T-helper 1 cell treated with Interleukin-12 subunit alpha and Interleukin-12 subunit beta and Interleukin-4 antibody, amounts not matched to agents 30 ng/mL and 1 ng/mL, for 36 hours (primary cell): ENCODE measurements around the gene CCDC47. TPM values are rescaled to one million over a fixed set of nuclear protein-coding genes. Genes with fewer than 3 reads are reported as not detected.

ENCODE experiments used
- intact Hi-C: fragments of 100-400 bp; cut with micrococcal nuclease; formaldehyde crosslinking; loops from one replicate; pipeline ENCODE4 v1.15.1; 2024
- total RNA-seq: library from RNA; stranded (reverse); gene quantifications from 2 replicates; pipeline ENCODE4 v1.2.3, GENCODE V29; 2022

The CCDC47 gene
- total RNA-seq, 1 donor from 2014 or later = 71.2 TPM

- intact Hi-C loops = no loop called here
Observed at GRCh38 chr17:63786117-63786516, 12.7 kb upstream of the CCDC47 start.

GRCh38 chr17:63785556-63785955 is 12.2 kb upstream of the CCDC47 start:
- intact Hi-C loops = no loop called here

- intact Hi-C loops = no loop called here
Observed at GRCh38 chr17:63783522-63783921, 10.1 kb upstream of the CCDC47 start.

- intact Hi-C loops = no loop called here
Observed at GRCh38 chr17:63780928-63781327, 7.5 kb upstream of the CCDC47 start.

GRCh38 chr17:63780507-63780906 is 7.1 kb upstream of the CCDC47 start:
- intact Hi-C loops = no loop called here

GRCh38 chr17:63775420-63775819 is 2.0 kb upstream of the CCDC47 start:
- intact Hi-C loops = no loop called here

GRCh38 chr17:63774969-63775265 is 1.5 kb upstream of the CCDC47 start:
- intact Hi-C loops = loop anchor here (1.0 to 5.0 kb wide), 2 partner anchors 357 to 488 kb away; partner anchors contain the start of genes ERN1 and TEX2

- intact Hi-C loops = loop anchor here (1.0 to 5.0 kb wide), 2 partner anchors 358 to 489 kb away; partner anchors contain the start of genes ERN1 and TEX2
Observed at GRCh38 chr17:63774141-63774968, 958 bp upstream of the CCDC47 start, which contains the start of gene DDX42. DDX42 (plus strand) TSS chr17:63774170; CDS start chr17:63787050, 12,880 bp downstream.

GRCh38 chr17:63772801-63773271 is 561 bp downstream of the CCDC47 start:
- intact Hi-C loops = loop anchor here (1.0 to 5.0 kb wide), 13 partner anchors 32 to 734 kb away; partner anchors contain the start of genes CEP95, DCAF7, DDX5 and ERN1

GRCh38 chr17:63768433-63768832 is 5.0 kb downstream of the CCDC47 start:
- intact Hi-C loops = no loop called here

GRCh38 chr17:63766754-63767153 is 6.6 kb downstream of the CCDC47 start:
- intact Hi-C loops = no loop called here

- intact Hi-C loops = no loop called here
Observed at GRCh38 chr17:63764716-63765115, 8.7 kb downstream of the CCDC47 start.

- intact Hi-C loops = no loop called here
Observed at GRCh38 chr17:63762161-63763078, 11.0 kb downstream of the CCDC47 start.

GRCh38 chr17:63760771-63761539 is 12.4 kb downstream of the CCDC47 start:
- intact Hi-C loops = no loop called here

- intact Hi-C loops = no loop called here
Observed at GRCh38 chr17:63758428-63758827, 15.0 kb downstream of the CCDC47 start.

- intact Hi-C loops = no loop called here
Observed at GRCh38 chr17:63754046-63754445, 19.4 kb downstream of the CCDC47 start.

- intact Hi-C loops = no loop called here
Observed at GRCh38 chr17:63753215-63753614, 20.2 kb downstream of the CCDC47 start.

- intact Hi-C loops = loop anchor here (1.0 kb wide), 1 partner anchor 10 kb away; no protein-coding TSS in a partner anchor
Observed at GRCh38 chr17:63752707-63753106, 20.7 kb downstream of the CCDC47 start.

- intact Hi-C loops = loop anchor here (1.0 kb wide), 1 partner anchor 10 kb away; no protein-coding TSS in a partner anchor
Observed at GRCh38 chr17:63751806-63752205, 21.6 kb downstream of the CCDC47 start.

- intact Hi-C loops = loop anchor here (1.0 to 5.0 kb wide), 12 partner anchors 11 to 1879 kb away; partner anchors contain the start of genes BRIP1, CCDC47, CEP95 and DCAF7
Observed at GRCh38 chr17:63741408-63742173, 31.8 kb downstream of the CCDC47 start, which contains the start of gene STRADA. STRADA (minus strand) TSS chr17:63741799; CDS start chr17:63728369, 13,430 bp downstream.
